Measurements from ENCODE around the gene MACF1.

DNA sequence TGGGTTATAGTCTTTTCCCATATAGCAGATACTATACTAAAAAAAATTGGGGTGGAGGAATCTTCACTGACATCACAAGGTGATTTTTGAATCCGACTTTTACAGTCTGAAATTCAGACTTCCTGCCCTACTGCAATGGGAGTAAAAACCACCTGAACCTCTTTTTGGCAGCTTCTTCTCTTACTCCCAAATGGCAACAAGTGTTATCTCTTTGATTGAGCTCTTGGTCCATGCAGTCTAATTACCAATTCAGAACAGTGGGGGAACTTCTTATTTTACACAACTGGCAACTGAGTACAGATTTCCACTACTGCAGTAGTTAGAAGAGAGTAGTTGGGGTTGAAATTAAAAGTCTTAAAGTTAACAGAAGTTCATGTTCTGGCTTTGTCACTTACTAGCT is 62.3 kb downstream of the MACF1 start:
- no peak for TF ChIP-seq POLR2A (IDR thresholded peaks at IDR 0.05)
- TF ChIP-seq, protein P1, sequence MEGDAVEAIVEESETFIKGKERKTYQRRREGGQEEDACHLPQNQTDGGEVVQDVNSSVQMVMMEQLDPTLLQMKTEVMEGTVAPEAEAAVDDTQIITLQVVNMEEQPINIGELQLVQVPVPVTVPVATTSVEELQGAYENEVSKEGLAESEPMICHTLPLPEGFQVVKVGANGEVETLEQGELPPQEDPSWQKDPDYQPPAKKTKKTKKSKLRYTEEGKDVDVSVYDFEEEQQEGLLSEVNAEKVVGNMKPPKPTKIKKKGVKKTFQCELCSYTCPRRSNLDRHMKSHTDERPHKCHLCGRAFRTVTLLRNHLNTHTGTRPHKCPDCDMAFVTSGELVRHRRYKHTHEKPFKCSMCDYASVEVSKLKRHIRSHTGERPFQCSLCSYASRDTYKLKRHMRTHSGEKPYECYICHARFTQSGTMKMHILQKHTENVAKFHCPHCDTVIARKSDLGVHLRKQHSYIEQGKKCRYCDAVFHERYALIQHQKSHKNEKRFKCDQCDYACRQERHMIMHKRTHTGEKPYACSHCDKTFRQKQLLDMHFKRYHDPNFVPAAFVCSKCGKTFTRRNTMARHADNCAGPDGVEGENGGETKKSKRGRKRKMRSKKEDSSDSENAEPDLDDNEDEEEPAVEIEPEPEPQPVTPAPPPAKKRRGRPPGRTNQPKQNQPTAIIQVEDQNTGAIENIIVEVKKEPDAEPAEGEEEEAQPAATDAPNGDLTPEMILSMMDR (IDR thresholded peaks at IDR 0.05 in 4 of 5, conservative IDR thresholded peaks at IDR 0.05 in 1 of 5) = no peak

Data from gastrocnemius medialis (tissue), 4 donors.